Measurements from ENCODE around the gene IPO13.

IPO13 gene, protein sequence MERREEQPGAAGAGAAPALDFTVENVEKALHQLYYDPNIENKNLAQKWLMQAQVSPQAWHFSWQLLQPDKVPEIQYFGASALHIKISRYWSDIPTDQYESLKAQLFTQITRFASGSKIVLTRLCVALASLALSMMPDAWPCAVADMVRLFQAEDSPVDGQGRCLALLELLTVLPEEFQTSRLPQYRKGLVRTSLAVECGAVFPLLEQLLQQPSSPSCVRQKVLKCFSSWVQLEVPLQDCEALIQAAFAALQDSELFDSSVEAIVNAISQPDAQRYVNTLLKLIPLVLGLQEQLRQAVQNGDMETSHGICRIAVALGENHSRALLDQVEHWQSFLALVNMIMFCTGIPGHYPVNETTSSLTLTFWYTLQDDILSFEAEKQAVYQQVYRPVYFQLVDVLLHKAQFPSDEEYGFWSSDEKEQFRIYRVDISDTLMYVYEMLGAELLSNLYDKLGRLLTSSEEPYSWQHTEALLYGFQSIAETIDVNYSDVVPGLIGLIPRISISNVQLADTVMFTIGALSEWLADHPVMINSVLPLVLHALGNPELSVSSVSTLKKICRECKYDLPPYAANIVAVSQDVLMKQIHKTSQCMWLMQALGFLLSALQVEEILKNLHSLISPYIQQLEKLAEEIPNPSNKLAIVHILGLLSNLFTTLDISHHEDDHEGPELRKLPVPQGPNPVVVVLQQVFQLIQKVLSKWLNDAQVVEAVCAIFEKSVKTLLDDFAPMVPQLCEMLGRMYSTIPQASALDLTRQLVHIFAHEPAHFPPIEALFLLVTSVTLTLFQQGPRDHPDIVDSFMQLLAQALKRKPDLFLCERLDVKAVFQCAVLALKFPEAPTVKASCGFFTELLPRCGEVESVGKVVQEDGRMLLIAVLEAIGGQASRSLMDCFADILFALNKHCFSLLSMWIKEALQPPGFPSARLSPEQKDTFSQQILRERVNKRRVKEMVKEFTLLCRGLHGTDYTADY

GRCh38 chr1:43946236-43947060, at the start of gene IPO13:
Gene IPO13 (plus strand): TSS chr1:43946950. CDS start chr1:43947601, 651 bp downstream.
- DNase-seq = peak; percentile 93 to 98

GRCh38 chr1:43898981-43899380, 47.8 kb upstream of the IPO13 start:
- DNase-seq = no peak

GRCh38 chr1:43900386-43900785, 46.4 kb upstream of the IPO13 start:
- DNase-seq = no peak

GRCh38 chr1:43901196-43901961, 45.4 kb upstream of the IPO13 start:
- no peak for DNase-seq

GRCh38 chr1:43902058-43902831, 44.5 kb upstream of the IPO13 start:
- no peak for DNase-seq

GRCh38 chr1:43904660-43905551, 41.8 kb upstream of the IPO13 start:
- DNase-seq = no peak

DNA sequence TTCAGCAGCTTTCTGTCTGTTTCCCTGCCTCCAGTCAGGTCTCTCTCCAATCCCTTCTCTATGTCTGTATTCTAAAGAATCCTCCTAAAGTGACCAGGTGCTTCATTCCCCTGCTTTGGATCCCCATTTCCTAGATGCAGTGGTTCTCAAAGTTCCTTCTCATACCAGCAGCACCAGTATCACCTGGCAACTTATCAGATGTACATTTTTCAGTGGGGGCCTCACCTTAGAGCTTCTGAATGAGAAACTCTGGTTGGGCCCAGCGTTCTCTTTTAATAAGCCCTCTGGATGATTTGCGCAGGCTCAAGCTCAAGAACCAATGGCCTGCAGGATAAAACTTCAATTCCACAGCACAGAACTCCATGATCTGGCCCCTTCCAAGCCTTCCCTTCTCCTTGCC, 38.5 kb upstream of the IPO13 start:
- DNase-seq = no peak

DNA sequence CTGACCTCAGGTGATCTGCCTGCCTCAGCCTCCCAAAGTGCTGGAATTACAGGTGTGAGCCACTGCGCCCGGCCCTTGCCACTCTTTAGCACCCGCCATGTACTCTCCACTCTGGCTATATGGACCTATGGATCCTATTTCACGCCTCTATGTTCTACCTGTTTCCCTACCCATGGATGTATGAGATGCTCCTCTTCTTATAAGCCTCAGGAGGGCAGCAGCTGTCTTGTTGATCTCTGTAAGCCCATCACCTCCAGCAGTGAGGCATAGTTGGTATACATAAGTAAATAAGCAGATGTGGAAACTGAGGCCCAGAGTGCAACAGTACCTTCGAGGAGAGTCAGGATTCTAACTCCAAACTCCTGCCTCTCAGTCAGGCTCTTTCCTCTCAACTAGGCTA, 37.9 kb upstream of the IPO13 start:
- DNase-seq = no peak

GRCh38 chr1:43910343-43910742, 36.4 kb upstream of the IPO13 start:
- no peak for DNase-seq

DNA sequence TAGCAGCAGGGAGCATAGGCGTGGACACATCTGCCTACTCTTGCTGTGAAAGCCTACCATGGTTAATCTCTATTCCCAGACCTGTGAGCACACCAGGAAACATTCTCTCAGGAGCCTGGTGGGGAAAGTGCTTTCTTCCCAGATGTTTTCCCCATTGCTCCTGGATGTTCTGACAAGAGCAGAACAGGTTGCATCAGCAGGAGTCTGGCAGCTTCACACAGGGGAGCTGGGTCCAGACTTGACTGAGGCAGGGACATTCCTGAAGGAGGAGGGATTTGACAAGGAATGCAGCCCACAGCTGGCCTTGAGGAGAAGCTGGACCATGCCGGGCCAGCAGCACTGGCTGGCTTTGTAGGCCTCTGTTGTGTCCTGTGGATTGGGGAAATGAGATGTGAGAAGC, 34.1 kb upstream of the IPO13 start:
- DNase-seq = no peak

DNA sequence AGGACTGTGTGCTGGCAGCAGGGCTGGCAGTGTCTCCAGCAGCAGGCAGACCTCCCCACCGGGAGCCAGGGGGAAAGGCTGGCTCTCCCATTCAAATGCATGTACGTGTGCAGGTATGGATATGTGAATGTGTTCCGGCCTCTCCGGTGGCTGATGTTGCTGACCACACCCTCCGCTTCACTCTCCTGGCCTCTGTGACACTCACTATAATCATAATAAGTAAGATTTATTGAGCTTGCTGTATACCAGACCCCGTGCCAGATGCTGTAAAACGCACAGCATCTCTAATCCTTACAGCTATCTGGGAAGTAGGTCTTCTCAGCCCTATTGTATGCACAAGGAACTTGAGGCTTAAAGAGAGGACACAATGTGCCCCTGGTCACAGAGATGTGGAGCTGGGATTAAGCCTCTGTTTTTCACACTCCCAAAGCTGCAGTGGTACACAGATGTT, 33.7 kb upstream of the IPO13 start:
- DNase-seq = no peak

DNA sequence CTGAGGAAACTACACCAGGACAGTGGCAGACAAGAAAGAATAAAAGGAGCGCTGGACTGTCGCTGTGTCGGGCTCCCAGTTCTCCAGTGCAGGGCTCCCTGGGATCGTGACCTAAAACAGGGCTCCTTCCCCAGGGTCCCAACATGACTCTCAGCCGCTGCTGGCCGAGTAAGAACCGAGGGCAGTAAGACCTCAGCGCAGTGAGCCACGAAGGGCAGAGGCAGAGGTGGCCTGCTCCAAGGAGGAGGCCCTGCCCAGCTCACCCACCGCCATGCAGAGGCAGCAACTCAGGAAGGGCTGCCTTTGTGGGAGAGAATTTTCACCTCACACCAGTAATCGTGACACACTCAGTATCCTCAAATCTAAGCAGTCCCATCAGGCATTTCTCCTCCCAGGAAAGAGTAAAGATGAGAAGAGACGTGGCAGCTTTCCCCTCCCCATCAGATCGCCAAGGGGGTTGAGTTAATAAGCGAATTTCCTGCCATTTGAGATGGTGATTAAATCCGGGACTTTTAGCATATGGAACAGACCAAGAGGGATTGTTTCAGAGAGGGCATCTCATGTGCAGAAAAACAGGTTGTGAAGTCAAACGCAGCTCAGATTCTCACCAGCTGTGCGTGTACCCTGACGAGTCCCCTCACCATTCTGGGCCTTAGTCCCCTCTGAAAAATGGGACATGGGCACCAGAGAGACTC, 32.9 kb upstream of the IPO13 start:
- no peak for DNase-seq

DNA sequence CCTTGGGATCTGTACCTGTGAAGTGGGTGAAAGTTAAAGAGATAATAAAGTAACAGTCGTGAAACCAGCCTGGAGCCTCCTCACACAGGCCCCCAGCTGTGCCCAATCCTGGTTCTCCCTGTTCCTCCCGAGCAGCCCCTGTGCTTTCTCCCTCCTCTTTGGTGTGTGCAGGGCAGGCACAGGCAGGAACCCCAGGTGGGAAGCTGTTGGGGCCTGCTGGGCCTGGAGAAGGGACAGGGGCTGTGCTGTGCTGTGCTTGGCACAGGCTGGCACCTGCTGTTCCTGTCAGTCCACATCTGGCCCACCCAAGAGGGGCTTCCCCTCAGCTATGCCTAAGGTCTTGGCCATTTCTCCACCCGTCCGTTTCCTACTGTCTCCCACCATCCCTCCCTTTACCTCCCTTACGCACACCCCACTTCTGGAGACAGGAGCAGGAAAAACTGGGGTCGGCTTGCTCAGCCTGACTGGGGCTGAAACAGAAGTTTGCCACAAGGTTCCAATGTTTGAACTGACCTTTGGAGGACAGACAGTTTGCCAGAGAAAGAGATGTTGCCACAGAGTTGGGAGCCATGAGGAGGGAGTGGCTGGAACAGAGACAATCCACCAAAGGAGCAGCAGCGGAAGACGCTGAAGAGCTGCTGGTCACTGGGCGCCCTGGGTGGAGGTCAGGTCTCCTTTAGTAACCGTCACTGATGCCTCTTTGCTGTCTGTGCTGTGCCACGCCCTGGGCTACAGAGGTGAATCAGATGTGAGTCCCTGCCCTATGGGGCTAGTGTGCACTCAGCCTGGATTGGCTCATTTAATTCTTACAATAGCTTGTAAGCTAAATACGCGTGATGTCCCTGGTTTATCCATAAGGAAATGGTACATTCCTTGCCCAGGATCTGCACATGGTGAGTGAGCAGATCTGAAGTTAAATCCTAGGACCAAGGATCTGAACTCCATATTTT, 31.9 kb upstream of the IPO13 start:
- DNase-seq = no peak

GRCh38 chr1:43919906-43920305, 26.8 kb upstream of the IPO13 start:
- no peak for DNase-seq

GRCh38 chr1:43921022-43921421, 25.7 kb upstream of the IPO13 start:
- DNase-seq = no peak

GRCh38 chr1:43924516-43924915, 22.2 kb upstream of the IPO13 start:
- no peak for DNase-seq

GRCh38 chr1:43925846-43926245, 20.9 kb upstream of the IPO13 start:
- no peak for DNase-seq
